ENCODE data around the gene IDI1.

IDI1 gene

GRCh38 chr10:1035201-1035600, 13.7 kb downstream of the IDI1 start:
- TF ChIP-seq EZH2phosphoT487 (IDR thresholded peaks at IDR 0.05; ENCODE audit: low read depth) (no peak), CTCF (IDR thresholded peaks at IDR 0.05; ENCODE audit: low read depth, low read length) (no peak)
- Histone ChIP-seq H3K36me3 (replicated peaks; ENCODE audit: low read depth, low read length) (peaks cover 21% of the 10 kb centered on the region), H3K27ac (ENCODE audit: low read length) (peak overlapping the region; percentile 77; the same call in 1 of the 2 replicates), H3K4me2 (ENCODE audit: low read length) (peak overlapping the region; percentile 55), H3K9ac (ENCODE audit: low read length) (no peak overlapping the region), H2AFZ (ENCODE audit: low read depth, low read length) (no peak overlapping the region), H3K27me3 (ENCODE audit: low read depth, low read length) (no peaks in the 10 kb centered on the region), H3K4me3 (ENCODE audit: low read length) (no peak overlapping the region), H4K20me1 (ENCODE audit: insufficient read depth, low read length) (peaks cover 8% of the 10 kb centered on the region), H3K79me2 (ENCODE audit: low read length) (peaks cover 2% of the 10 kb centered on the region; the same call in 1 of the 2 replicates), H3K4me1 (ENCODE audit: low read length) (peaks cover 21% of the 10 kb centered on the region), H3K9me3 (ENCODE audit: insufficient read depth, low read length) (no peaks in the 10 kb centered on the region)

DNA sequence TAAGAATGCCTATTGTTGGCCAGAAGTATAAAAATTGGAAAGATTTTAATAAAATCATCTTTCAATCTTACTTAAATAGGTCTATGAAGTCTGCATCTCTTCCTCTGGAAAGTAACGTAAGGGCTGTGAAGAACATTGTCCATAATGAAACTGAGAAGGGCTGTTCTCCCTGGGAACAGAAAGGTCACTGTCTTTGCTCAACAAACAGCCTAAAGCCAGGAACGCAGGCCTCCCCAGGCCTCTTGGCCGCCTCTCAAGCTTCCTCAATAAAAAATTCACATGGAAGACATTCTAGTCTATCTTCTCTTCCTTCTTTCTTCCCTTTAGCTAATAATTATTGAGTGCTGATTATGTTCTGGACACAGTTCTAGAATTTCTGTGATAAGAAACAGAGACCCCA, 14.2 kb downstream of the IDI1 start:
- Histone ChIP-seq H3K79me2 (ENCODE audit: low read length) (no peaks in the 10 kb centered on the region), H3K9me3 (ENCODE audit: insufficient read depth, low read length) (no peaks in the 10 kb centered on the region), H3K27me3 (ENCODE audit: low read depth, low read length) (no peaks in the 10 kb centered on the region), H3K4me2 (ENCODE audit: low read length) (no peak overlapping the region), H2AFZ (ENCODE audit: low read depth, low read length) (no peak overlapping the region), H4K20me1 (ENCODE audit: insufficient read depth, low read length) (0 out of 2 replicates have a peak, but pooled peaks cover 5% of the 10 kb centered on the region), H3K27ac (ENCODE audit: low read length) (no peak overlapping the region), H3K4me3 (ENCODE audit: low read length) (no peak overlapping the region), H3K36me3 (replicated peaks; ENCODE audit: low read depth, low read length) (peaks cover 17% of the 10 kb centered on the region), H3K9ac (ENCODE audit: low read length) (no peak overlapping the region), H3K4me1 (ENCODE audit: low read length) (peaks cover 21% of the 10 kb centered on the region)
- TF ChIP-seq EZH2phosphoT487 (IDR thresholded peaks at IDR 0.05; ENCODE audit: low read depth): no peak
- no peak for TF ChIP-seq CTCF (IDR thresholded peaks at IDR 0.05; ENCODE audit: low read depth, low read length)

GRCh38 chr10:1033601-1034000, 15.3 kb downstream of the IDI1 start:
- Histone ChIP-seq H3K4me1 (ENCODE audit: low read length) (peaks cover 21% of the 10 kb centered on the region), H3K4me3 (ENCODE audit: low read length) (no peak overlapping the region), H3K79me2 (ENCODE audit: low read length) (no peaks in the 10 kb centered on the region), H2AFZ (ENCODE audit: low read depth, low read length) (no peak overlapping the region), H3K9me3 (ENCODE audit: insufficient read depth, low read length) (no peaks in the 10 kb centered on the region), H3K27me3 (ENCODE audit: low read depth, low read length) (no peaks in the 10 kb centered on the region), H3K36me3 (replicated peaks; ENCODE audit: low read depth, low read length) (peaks cover 12% of the 10 kb centered on the region), H3K27ac (ENCODE audit: low read length) (no peak overlapping the region), H4K20me1 (ENCODE audit: insufficient read depth, low read length) (0 out of 2 replicates have a peak, but pooled peaks cover 5% of the 10 kb centered on the region), H3K4me2 (ENCODE audit: low read length) (no peak overlapping the region), H3K9ac (ENCODE audit: low read length) (no peak overlapping the region)
- no peak for TF ChIP-seq CTCF (IDR thresholded peaks at IDR 0.05; ENCODE audit: low read depth, low read length)
- no peak for TF ChIP-seq EZH2phosphoT487 (IDR thresholded peaks at IDR 0.05; ENCODE audit: low read depth)

DNA sequence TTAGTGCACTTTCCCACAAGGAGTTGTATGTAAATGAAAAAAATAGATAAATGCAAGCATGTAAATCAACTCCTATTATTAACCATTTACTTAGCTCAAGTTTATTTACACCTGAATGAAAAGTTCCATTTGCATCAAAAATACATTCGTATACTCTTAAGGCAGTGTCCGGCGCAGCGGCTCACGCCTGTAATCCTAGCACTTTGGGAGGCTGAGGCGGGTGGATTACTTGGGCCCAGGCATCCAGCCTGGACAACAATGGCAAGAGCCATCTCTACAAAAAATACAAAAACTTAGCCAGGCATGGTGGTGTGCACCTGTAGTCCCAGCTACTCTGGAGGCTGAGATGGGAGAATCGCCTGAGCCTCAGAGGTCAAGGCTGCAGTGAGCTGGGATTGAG, 19.1 kb downstream of the IDI1 start:
- Histone ChIP-seq H3K79me2 (ENCODE audit: low read length) (no peaks in the 10 kb centered on the region), H4K20me1 (ENCODE audit: insufficient read depth, low read length) (no peaks in the 10 kb centered on the region), H3K9ac (ENCODE audit: low read length) (no peak overlapping the region), H3K4me3 (ENCODE audit: low read length) (no peak overlapping the region), H3K36me3 (replicated peaks; ENCODE audit: low read depth, low read length) (no peaks in the 10 kb centered on the region), H2AFZ (ENCODE audit: low read depth, low read length) (no peak overlapping the region), H3K27ac (ENCODE audit: low read length) (no peak overlapping the region), H3K4me2 (ENCODE audit: low read length) (no peak overlapping the region), H3K27me3 (ENCODE audit: low read depth, low read length) (no peaks in the 10 kb centered on the region), H3K9me3 (ENCODE audit: insufficient read depth, low read length) (no peaks in the 10 kb centered on the region), H3K4me1 (ENCODE audit: low read length) (no peaks in the 10 kb centered on the region; the same call in 1 of the 2 replicates)
- TF ChIP-seq CTCF (IDR thresholded peaks at IDR 0.05; ENCODE audit: low read depth, low read length): no peak
- no peak for TF ChIP-seq EZH2phosphoT487 (IDR thresholded peaks at IDR 0.05; ENCODE audit: low read depth)
